Neutrophil (primary cell): ENCODE results near the gene DNAH10.

Experiments
- H3K27ac ChIP-seq: fragments of 200-600 bp; sonication (generic); 2 replicates; pipeline ENCODE4 v1.5.1; 2016; ENCODE audit warnings: mild to moderate bottlenecking, moderate library complexity
- H3K27me3 ChIP-seq: fragments of 200-600 bp; sonication (generic); 2 replicates; pipeline ENCODE4 v1.6.0; 2016; ENCODE audit warnings: mild to moderate bottlenecking
- H3K36me3 ChIP-seq: fragments of 200-600 bp; sonication (generic); 2 replicates; pipeline ENCODE4 v1.5.1; 2017
- H3K4me1 ChIP-seq, 2 experiments: fragments of 200-600 bp in 1 of 2; sonication (generic) in 1 of 2; 1 replicate in 1 of 2; 2 replicates in 1 of 2; pipeline versions ENCODE4 v1.5.1 to v1.6.1; 2013 to 2016; ENCODE audit warnings: low read depth in 1 of 2, low read length in 1 of 2, mild to moderate bottlenecking in 1 of 2, moderate library complexity in 1 of 2; ENCODE audit not compliant: control insufficient read depth in 1 of 2, insufficient read depth in 1 of 2
- H3K4me3 ChIP-seq, 2 experiments: fragments of 200-600 bp in 1 of 2; sonication (generic) in 1 of 2; 1 replicate in 1 of 2; 2 replicates in 1 of 2; pipeline ENCODE4 v1.5.1; 2013 to 2016; ENCODE audit warnings: low read depth in 1 of 2, low read length in 1 of 2, mild to moderate bottlenecking in 1 of 2, moderate library complexity in 1 of 2
- H3K9me3 ChIP-seq: fragments of 200-600 bp; sonication (generic); 2 replicates; pipeline ENCODE4 v1.5.1; 2016
- CTCF ChIP-seq: fragments of 200-600 bp; sonication (generic); IDR thresholded peaks from 2 replicates; pipeline ENCODE4 v1.5.1; 2016; ENCODE audit warnings: antibody characterized with exemption

The DNAH10 gene

GRCh38 chr12:123790905-123791467 is 28.9 kb downstream of the DNAH10 start:
- Histone ChIP-seq H3K9me3 (no peaks in the 10 kb centered on the region), H3K4me1 (no peaks in the 10 kb centered on the region), H3K36me3 (no peaks in the 10 kb centered on the region), H3K27me3 (no peaks in the 10 kb centered on the region), H3K4me3 (no peak overlapping the region), H3K27ac (no peak overlapping the region)
- no peak for TF ChIP-seq CTCF

GRCh38 chr12:123794027-123794426 is 31.9 kb downstream of the DNAH10 start:
- no peaks in the 10 kb centered on the region for H3K4me1 ChIP-seq
- TF ChIP-seq CTCF, result no peak
- H3K27me3 ChIP-seq, result no peaks in the 10 kb centered on the region
- no peak overlapping the region for H3K4me3 ChIP-seq
- H3K36me3 ChIP-seq, result no peaks in the 10 kb centered on the region
- H3K9me3 ChIP-seq, result no peaks in the 10 kb centered on the region
- H3K27ac ChIP-seq, result no peak overlapping the region

GRCh38 chr12:123798518-123798917 is 36.4 kb downstream of the DNAH10 start:
- H3K27ac ChIP-seq, result no peak overlapping the region

GRCh38 chr12:123799227-123799626 is 37.1 kb downstream of the DNAH10 start:
- Histone ChIP-seq H3K27ac (no peak overlapping the region), H3K27me3 (no peaks in the 10 kb centered on the region), H3K9me3 (no peaks in the 10 kb centered on the region), H3K36me3 (no peaks in the 10 kb centered on the region), H3K4me3 (no peak overlapping the region), H3K4me1 (no peaks in the 10 kb centered on the region)
- no peak for TF ChIP-seq CTCF

More at GRCh38 chr12:123798518-123798917, 36.4 kb downstream of the DNAH10 start:
- Histone ChIP-seq H3K4me1 (no peaks in the 10 kb centered on the region), H3K9me3 (no peaks in the 10 kb centered on the region), H3K27me3 (no peaks in the 10 kb centered on the region), H3K4me3 (no peak overlapping the region), H3K36me3 (no peaks in the 10 kb centered on the region)
- no peak for TF ChIP-seq CTCF

GRCh38 chr12:123801573-123802178 is 39.6 kb downstream of the DNAH10 start:
- no peaks in the 10 kb centered on the region for H3K9me3 ChIP-seq
- TF ChIP-seq CTCF, result no peak
- H3K4me3 ChIP-seq, result no peak overlapping the region
- H3K4me1 ChIP-seq, result no peaks in the 10 kb centered on the region
- H3K36me3 ChIP-seq, result no peaks in the 10 kb centered on the region
- no peak overlapping the region for H3K27ac ChIP-seq
- H3K27me3 ChIP-seq, result no peaks in the 10 kb centered on the region
